CD4-positive, alpha-beta T cell (primary cell): ENCODE results near the gene OGFOD1. TPM values are rescaled to one million over a fixed set of nuclear protein-coding genes. Genes with fewer than 3 reads are reported as not detected.

Experiments
- ATAC-seq: fragments of 200-7000 bp; cut with Tn5 transposase; one replicate; pipeline ENCODE4 v1.10.0; 2022; ENCODE audit warnings: mild to moderate bottlenecking; ENCODE audit not compliant: poor library complexity
- CTCF ChIA-PET: fragments of 350-600 bp; sonication (Branson Sonifier 250); formaldehyde crosslinking; loops from one replicate; lab custom pipeline; 2021; ENCODE audit warnings: antibody characterized with exemption, inconsistent platforms; lab: Charles Lee
- POLR2A ChIA-PET: fragments of 350-600 bp; sonication (Branson Sonifier 250); formaldehyde crosslinking; loops from one replicate; lab custom pipeline; 2021; ENCODE audit warnings: antibody characterized with exemption, inconsistent platforms; lab: Charles Lee
- DNase-seq, 14 experiments: peaks; one replicate each; pipeline ENCODE4 v3.0.0-alpha.2; 2013 to 2020; ENCODE audit warnings: mixed read lengths in 2 of 14
- H3K27ac ChIP-seq, 2 donors: one replicate each; pipeline versions ENCODE4 v1.5.1 to v1.7.0; 2013; ENCODE audit warnings: low read length in 2 of 2, low read depth in 1 of 2, mild to moderate bottlenecking in 1 of 2
- H3K27me3 ChIP-seq, 2 experiments: 1 replicate in 1 of 2; 2 replicates in 1 of 2; pipeline versions ENCODE4 v1.6.1 to v1.7.0; 2013; ENCODE audit warnings: low read length in 2 of 2, control low read depth in 1 of 2, mild to moderate bottlenecking in 1 of 2, moderate library complexity in 1 of 2; ENCODE audit not compliant: insufficient read depth in 2 of 2, control insufficient read depth in 1 of 2
- H3K36me3 ChIP-seq: one replicate; pipeline ENCODE4 v1.6.1; 2013; ENCODE audit warnings: low read length, control low read depth; ENCODE audit not compliant: insufficient read depth
- H3K4me1 ChIP-seq: one replicate; pipeline ENCODE4 v1.6.1; 2013; ENCODE audit warnings: low read length, control low read depth; ENCODE audit not compliant: insufficient read depth
- H3K4me3 ChIP-seq: one replicate; pipeline ENCODE4 v1.5.1; 2013; ENCODE audit warnings: mild to moderate bottlenecking, low read length, moderate library complexity
- H3K9me3 ChIP-seq, 2 experiments: 1 replicate in 1 of 2; 2 replicates in 1 of 2; pipeline versions ENCODE4 v1.6.1 to v1.7.0; 2013; ENCODE audit warnings: low read length in 2 of 2, mild to moderate bottlenecking in 2 of 2, control low read depth in 1 of 2, moderate library complexity in 1 of 2; ENCODE audit not compliant: control insufficient read depth in 1 of 2, insufficient read depth in 1 of 2
- H3K27ac Mint-ChIP-seq: one replicate; pipeline ENCODE4 v1.8.0; 2020; ENCODE audit warnings: mixed read lengths
- H3K27me3 Mint-ChIP-seq: one replicate; pipeline ENCODE4 v1.8.0; 2021; ENCODE audit warnings: mixed read lengths
- H3K36me3 Mint-ChIP-seq: one replicate; pipeline ENCODE4 v1.8.0; 2021; ENCODE audit warnings: low read depth, mixed read lengths
- H3K4me1 Mint-ChIP-seq: one replicate; pipeline ENCODE4 v1.8.0; 2021; ENCODE audit warnings: low read depth, mixed read lengths
- H3K4me3 Mint-ChIP-seq: one replicate; pipeline ENCODE4 v1.8.0; 2020; ENCODE audit warnings: mild to moderate bottlenecking, mixed read lengths
- H3K9me3 Mint-ChIP-seq: one replicate; pipeline ENCODE4 v1.8.0; 2020; ENCODE audit warnings: mixed read lengths
- intact Hi-C, 2 experiments: fragments of 100-400 bp; cut with DNase I in 1 of 2; cut with micrococcal nuclease in 1 of 2; formaldehyde crosslinking; loops; one replicate each; pipeline versions ENCODE4 v1.15.1 to v1.9.0; 2023 to 2025; cut with DNase I, micrococcal nuclease
- total RNA-seq, 174 experiments: library from RNA in 2 of 174; stranded (reverse) in 2 of 174; gene quantifications; one replicate each; pipeline ENCODE4 v1.2.3 and lab custom pipeline; 2021 to 2026
- TF ChIP-seq, protein P1 (sequence below): fragments of 200-600 bp; IDR thresholded peaks from one replicate; pipeline ENCODE4 v1.8.0; 2022; ENCODE audit warnings: antibody characterized with exemption, mild to moderate bottlenecking

Gene OGFOD1
- total RNA-seq, 2 experiments from 2014 or later, result 14.6 to 14.8 TPM

DNA sequence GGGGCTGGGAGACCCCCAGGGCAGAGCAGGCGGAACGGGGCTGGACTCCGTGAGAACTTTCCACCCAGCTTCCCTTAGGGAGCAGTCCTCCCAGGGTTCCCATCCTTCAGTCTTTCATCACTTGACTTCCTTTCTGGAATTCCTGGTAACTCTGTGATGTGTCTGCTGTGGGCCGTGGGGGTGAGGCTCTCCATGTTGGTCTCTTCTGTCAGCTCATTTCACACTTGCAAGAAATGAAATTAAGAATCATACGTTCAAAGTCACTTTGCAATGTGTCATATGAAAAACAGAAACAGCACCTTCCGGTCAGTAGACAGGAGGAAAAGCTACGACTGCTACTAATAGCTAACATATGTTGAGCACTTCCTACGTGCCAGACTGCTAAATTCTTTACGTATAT is 73.9 kb downstream of the OGFOD1 start:
- Mint-ChIP-seq H3K9me3 (no peaks in the 10 kb centered on the region), H3K4me1 (peaks cover 5% of the 10 kb centered on the region), H3K4me3 (no peak overlapping the region), H3K27ac (no peak overlapping the region), H3K27me3 (peaks cover 5% of the 10 kb centered on the region), H3K36me3 (no peaks in the 10 kb centered on the region)
- H3K9me3 ChIP-seq, result no peaks in the 10 kb centered on the region
- CTCF ChIA-PET, result no interaction called here
- no peaks in the 10 kb centered on the region for H3K36me3 ChIP-seq
- H3K27ac ChIP-seq, result no peak overlapping the region
- TF ChIP-seq, protein P1, sequence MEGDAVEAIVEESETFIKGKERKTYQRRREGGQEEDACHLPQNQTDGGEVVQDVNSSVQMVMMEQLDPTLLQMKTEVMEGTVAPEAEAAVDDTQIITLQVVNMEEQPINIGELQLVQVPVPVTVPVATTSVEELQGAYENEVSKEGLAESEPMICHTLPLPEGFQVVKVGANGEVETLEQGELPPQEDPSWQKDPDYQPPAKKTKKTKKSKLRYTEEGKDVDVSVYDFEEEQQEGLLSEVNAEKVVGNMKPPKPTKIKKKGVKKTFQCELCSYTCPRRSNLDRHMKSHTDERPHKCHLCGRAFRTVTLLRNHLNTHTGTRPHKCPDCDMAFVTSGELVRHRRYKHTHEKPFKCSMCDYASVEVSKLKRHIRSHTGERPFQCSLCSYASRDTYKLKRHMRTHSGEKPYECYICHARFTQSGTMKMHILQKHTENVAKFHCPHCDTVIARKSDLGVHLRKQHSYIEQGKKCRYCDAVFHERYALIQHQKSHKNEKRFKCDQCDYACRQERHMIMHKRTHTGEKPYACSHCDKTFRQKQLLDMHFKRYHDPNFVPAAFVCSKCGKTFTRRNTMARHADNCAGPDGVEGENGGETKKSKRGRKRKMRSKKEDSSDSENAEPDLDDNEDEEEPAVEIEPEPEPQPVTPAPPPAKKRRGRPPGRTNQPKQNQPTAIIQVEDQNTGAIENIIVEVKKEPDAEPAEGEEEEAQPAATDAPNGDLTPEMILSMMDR, result no peak
- H3K4me3 ChIP-seq, result no peak overlapping the region
- DNase-seq (no peak), ATAC-seq (no peak)
- intact Hi-C loops, result no loop called here
- H3K4me1 ChIP-seq, result peaks cover 7% of the 10 kb centered on the region
- POLR2A ChIA-PET, result no interaction called here
- H3K27me3 ChIP-seq, result no peaks in the 10 kb centered on the region

Other genes starting within 250 kb of the OGFOD1 start
- gene AMFR, start 26.0 kb upstream of the OGFOD1 start, total RNA-seq, result 10 to 100 TPM; 79.2 to 83.8 TPM
- 10 to 100 TPM; 89.6 to 96.6 TPM for gene NUDT21, start 222 bp upstream of the OGFOD1 start, total RNA-seq
- gene BBS2, start 68.5 kb downstream of the OGFOD1 start, total RNA-seq, result 10 to 100 TPM; 69.6 to 72.8 TPM
- not detected for gene MT4, start 113.5 kb downstream of the OGFOD1 start, total RNA-seq
- under 1 TPM in 1 of 2 experiments, not detected in 1; 0.50 TPM for gene MT3, start 138.0 kb downstream of the OGFOD1 start, total RNA-seq
- gene MT2A, start 157.0 kb downstream of the OGFOD1 start, total RNA-seq, result 10 to 100 TPM; 47.1 to 50.8 TPM
- 1 to 10 TPM; 2.5 to 2.9 TPM for gene MT1E, start 174.2 kb downstream of the OGFOD1 start, total RNA-seq
- gene MT1M, start 181.1 kb downstream of the OGFOD1 start, total RNA-seq, result not detected
- gene MT1A, start 187.1 kb downstream of the OGFOD1 start, total RNA-seq, result not detected
- gene MT1B, start 200.3 kb downstream of the OGFOD1 start, total RNA-seq, result not detected
- 1 to 10 TPM; 2.3 to 2.7 TPM for gene MT1F, start 206.4 kb downstream of the OGFOD1 start, total RNA-seq
- not detected for gene MT1G, start 216.5 kb downstream of the OGFOD1 start, total RNA-seq
- not detected for gene MT1H, start 218.3 kb downstream of the OGFOD1 start, total RNA-seq
- 10 to 100 TPM; 10.9 to 14.1 TPM for gene MT1X, start 230.9 kb downstream of the OGFOD1 start, total RNA-seq